KMS-11 (cell line): Measurements from ENCODE around the gene FZD1.
"Not testable (repeated sequence)": the region's sequence is repeated elsewhere in the genome, so short reads cannot be mapped to it uniquely, and the experiment has no call there.

Experiments
- H2AFZ ChIP-seq: fragments of 200-600 bp; sonication (generic); 2 replicates; pipeline ENCODE4 v1.6.1; 2016; ENCODE audit warnings: antibody characterized with exemption, mixed run types, low read depth
- H3K27ac ChIP-seq: fragments of 200-600 bp; sonication (generic); 2 replicates; pipeline ENCODE4 v1.6.1; 2016; ENCODE audit warnings: mild to moderate bottlenecking, mixed run types
- H3K27me3 ChIP-seq: fragments of 200-600 bp; sonication (generic); 2 replicates; pipeline ENCODE4 v1.6.1; 2017; ENCODE audit warnings: mild to moderate bottlenecking, low read depth, mixed run types, moderate library complexity; ENCODE audit not compliant: insufficient read depth
- H3K36me3 ChIP-seq: fragments of 200-600 bp; sonication (generic); 2 replicates; pipeline ENCODE4 v1.6.1; 2017; ENCODE audit warnings: mild to moderate bottlenecking, mixed run types; ENCODE audit not compliant: insufficient read depth
- H3K4me1 ChIP-seq: fragments of 200-600 bp; sonication (generic); 2 replicates; pipeline ENCODE4 v1.6.1; 2016; ENCODE audit warnings: mild to moderate bottlenecking, low read depth, mixed run types; ENCODE audit not compliant: poor library complexity, severe bottlenecking
- H3K4me2 ChIP-seq: fragments of 200-600 bp; sonication (generic); 2 replicates; pipeline ENCODE4 v1.7.0; 2016; ENCODE audit warnings: mild to moderate bottlenecking, mixed run types
- H3K4me3 ChIP-seq: fragments of 200-600 bp; sonication (generic); IDR thresholded peaks from 2 replicates; pipeline ENCODE4 v1.6.1; 2017; ENCODE audit warnings: low read depth, low read length, mixed read lengths; ENCODE audit not compliant: insufficient read depth
- H3K79me2 ChIP-seq: fragments of 200-600 bp; sonication (generic); 2 replicates; pipeline ENCODE4 v1.6.1; 2016; ENCODE audit warnings: low read depth, mixed run types; ENCODE audit not compliant: insufficient read depth
- H3K9ac ChIP-seq: fragments of 200-600 bp; sonication (generic); 2 replicates; pipeline ENCODE4 v1.6.1; 2016; ENCODE audit warnings: mild to moderate bottlenecking, mixed run types
- H4K20me1 ChIP-seq: fragments of 200-600 bp; sonication (generic); 2 replicates; pipeline ENCODE4 v1.6.1; 2016; ENCODE audit warnings: mild to moderate bottlenecking, mixed run types; ENCODE audit not compliant: insufficient read depth
- CTCF ChIP-seq: fragments of 200-600 bp; sonication (generic); conservative IDR thresholded peaks from 2 replicates; pipeline ENCODE4 v1.6.1; 2017; ENCODE audit warnings: low read depth, mild to moderate bottlenecking, antibody characterized with exemption, low read length, moderate library complexity, mixed read lengths

The FZD1 gene

GRCh38 chr7:91307467-91307866 is 43.2 kb downstream of the FZD1 start:
- no peak overlapping the region for H3K9ac ChIP-seq

GRCh38 chr7:91308191-91308590 is 44.0 kb downstream of the FZD1 start:
- not testable (repeated sequence) for H2AFZ ChIP-seq, H3K27me3 ChIP-seq, H3K4me3 ChIP-seq, H3K36me3 ChIP-seq, H3K9ac ChIP-seq, H3K4me1 ChIP-seq, H4K20me1 ChIP-seq, H3K27ac ChIP-seq, H3K79me2 ChIP-seq, H3K4me2 ChIP-seq

More at GRCh38 chr7:91307467-91307866, 43.2 kb downstream of the FZD1 start:
- Histone ChIP-seq H3K4me1 (no peaks in the 10 kb centered on the region), H3K4me3 (no peak overlapping the region), H2AFZ (no peak overlapping the region), H3K4me2 (no peak overlapping the region), H3K79me2 (no peaks in the 10 kb centered on the region), H3K27me3 (no peaks in the 10 kb centered on the region), H3K36me3 (no peaks in the 10 kb centered on the region), H4K20me1 (no peaks in the 10 kb centered on the region), H3K27ac (no peak overlapping the region)
- TF ChIP-seq CTCF, result no peak

- TF ChIP-seq CTCF, result no peak
These were observed 46.7 kb downstream of the FZD1 start for GRCh38 chr7:91310830-91311460.

GRCh38 chr7:91311839-91312238 is 47.6 kb downstream of the FZD1 start:
- no peak overlapping the region for H3K9ac ChIP-seq
- no peaks in the 10 kb centered on the region for H3K4me1 ChIP-seq
- no peaks in the 10 kb centered on the region for H3K79me2 ChIP-seq
- no peak overlapping the region for H3K4me3 ChIP-seq
- no peaks in the 10 kb centered on the region for H3K36me3 ChIP-seq
- no peak overlapping the region for H3K27ac ChIP-seq
- H3K4me2 ChIP-seq, result no peak overlapping the region
- H2AFZ ChIP-seq, result no peak overlapping the region
- no peak for TF ChIP-seq CTCF
- H3K27me3 ChIP-seq, result no peaks in the 10 kb centered on the region
- H4K20me1 ChIP-seq, result no peaks in the 10 kb centered on the region

More at GRCh38 chr7:91310830-91311460, 46.7 kb downstream of the FZD1 start:
- no peak overlapping the region for H3K4me2 ChIP-seq
- H3K79me2 ChIP-seq, result no peaks in the 10 kb centered on the region
- no peaks in the 10 kb centered on the region for H3K4me1 ChIP-seq
- H3K9ac ChIP-seq, result no peak overlapping the region
- no peak overlapping the region for H2AFZ ChIP-seq
- H3K4me3 ChIP-seq, result no peak overlapping the region
- H3K27ac ChIP-seq, result no peak overlapping the region
- H4K20me1 ChIP-seq, result no peaks in the 10 kb centered on the region
- no peaks in the 10 kb centered on the region for H3K27me3 ChIP-seq
- H3K36me3 ChIP-seq, result no peaks in the 10 kb centered on the region

- Histone ChIP-seq H4K20me1 (no peaks in the 10 kb centered on the region), H3K4me3 (no peak overlapping the region), H3K36me3 (no peaks in the 10 kb centered on the region), H2AFZ (no peak overlapping the region), H3K79me2 (no peaks in the 10 kb centered on the region), H3K4me2 (no peak overlapping the region), H3K4me1 (no peaks in the 10 kb centered on the region), H3K9ac (no peak overlapping the region), H3K27me3 (no peaks in the 10 kb centered on the region), H3K27ac (no peak overlapping the region)
- no peak for TF ChIP-seq CTCF
These were observed 48.9 kb downstream of the FZD1 start for GRCh38 chr7:91313113-91313512.
